Inflammatory macrophage treated with lipopolysaccharide for 1 hour (primary cell): ENCODE measurements around the gene CCND1.
"Not testable (repeated sequence)": the region's sequence is repeated elsewhere in the genome, so short reads cannot be mapped to it uniquely, and the experiment has no call there.

ENCODE experiments used
- DNase-seq, 2 donors: peaks; one replicate each; pipeline ENCODE4 v3.0.0-alpha.2; 2020 to 2022

The CCND1 gene

GRCh38 chr11:69667619-69668604 lies 27.0 kb downstream of the CCND1 start:
- no peak for DNase-seq

GRCh38 chr11:69669486-69669885 lies 28.5 kb downstream of the CCND1 start:
- no peak for DNase-seq

- DNase-seq = peak; percentile 44 to 80
Observed at GRCh38 chr11:69670158-69670845, 29.3 kb downstream of the CCND1 start.

GRCh38 chr11:69671734-69672465 lies 30.9 kb downstream of the CCND1 start:
- DNase-seq = no peak

GRCh38 chr11:69674267-69674885 lies 33.4 kb downstream of the CCND1 start:
- DNase-seq = peak; percentile 6 to 29

GRCh38 chr11:69674886-69675714 lies 34.1 kb downstream of the CCND1 start, which contains the start of gene LTO1:
Gene LTO1 (minus strand): TSS chr11:69675353. CDS start chr11:69675239, 114 bp downstream.
- peak; percentile 90 to 98 for DNase-seq

GRCh38 chr11:69677749-69678148 lies 36.8 kb downstream of the CCND1 start:
- no peak for DNase-seq

- DNase-seq = no peak
Observed at GRCh38 chr11:69680688-69681087, 39.7 kb downstream of the CCND1 start.

GRCh38 chr11:69682221-69682620 lies 41.3 kb downstream of the CCND1 start:
- no peak for DNase-seq

GRCh38 chr11:69682681-69683326 lies 41.8 kb downstream of the CCND1 start:
- no peak for DNase-seq

- DNase-seq = no peak
Observed at GRCh38 chr11:69683764-69684333, 42.9 kb downstream of the CCND1 start.

GRCh38 chr11:69684651-69685050 lies 43.7 kb downstream of the CCND1 start:
- no peak for DNase-seq

GRCh38 chr11:69685348-69685747 lies 44.4 kb downstream of the CCND1 start:
- DNase-seq = no peak

GRCh38 chr11:69686452-69686851 lies 45.5 kb downstream of the CCND1 start:
- no peak for DNase-seq

GRCh38 chr11:69686856-69687255 lies 45.9 kb downstream of the CCND1 start:
- no peak for DNase-seq

- not testable (repeated sequence) for DNase-seq
Observed at GRCh38 chr11:69687969-69688771, 47.2 kb downstream of the CCND1 start.

GRCh38 chr11:69689484-69690319 lies 48.7 kb downstream of the CCND1 start:
- DNase-seq = no peak

GRCh38 chr11:69691463-69691862 lies 50.5 kb downstream of the CCND1 start:
- no peak for DNase-seq

- no peak for DNase-seq
Observed at GRCh38 chr11:69692422-69692821, 51.5 kb downstream of the CCND1 start.
